Coronary artery (tissue), 2 donors: ENCODE results near the gene TNRC6B.

ENCODE experiments used
- DNase-seq: peaks from one replicate; pipeline ENCODE4 v3.0.0-alpha.2; 2017; ENCODE audit warnings: low spot score
- H3K27ac ChIP-seq, 2 donors: fragments of 200-600 bp; sonication (generic); one replicate each; pipeline ENCODE4 v1.5.1; 2016 to 2019
- H3K4me3 ChIP-seq: fragments of 200-600 bp; sonication (generic); 2 replicates; pipeline ENCODE4 v1.5.1; 2016; ENCODE audit warnings: mild to moderate bottlenecking, moderate library complexity
- CTCF ChIP-seq: fragments of 200-600 bp; sonication (generic); IDR thresholded peaks from one replicate; pipeline ENCODE4 v1.5.1; 2019; ENCODE audit warnings: antibody characterized with exemption

The TNRC6B gene

GRCh38 chr22:40330615-40331014 lies 152.9 kb downstream of the TNRC6B start:
- no peak for DNase-seq
- no peak for TF ChIP-seq CTCF
- H3K27ac ChIP-seq = no peak overlapping the region
- H3K4me3 ChIP-seq = no peak overlapping the region

- Histone ChIP-seq H3K27ac (no peak overlapping the region), H3K4me3 (no peak overlapping the region)
- no peak for DNase-seq
- no peak for TF ChIP-seq CTCF
Observed at GRCh38 chr22:40331706-40332105, 154.0 kb downstream of the TNRC6B start.

- TF ChIP-seq CTCF = no peak
- DNase-seq = no peak
- H3K27ac ChIP-seq = no peak overlapping the region
- no peak overlapping the region for H3K4me3 ChIP-seq
Observed at GRCh38 chr22:40332319-40332781, 154.6 kb downstream of the TNRC6B start.

- DNase-seq = no peak
- TF ChIP-seq CTCF = no peak
- H3K4me3 ChIP-seq = no peak overlapping the region
- H3K27ac ChIP-seq = no peak overlapping the region
Observed at GRCh38 chr22:40334060-40334459, 156.3 kb downstream of the TNRC6B start.

- no peak for DNase-seq
- TF ChIP-seq CTCF = no peak
- Histone ChIP-seq H3K27ac (no peak overlapping the region), H3K4me3 (no peak overlapping the region)
Observed at GRCh38 chr22:40334899-40335298, 157.2 kb downstream of the TNRC6B start.

- DNase-seq = no peak
- no peak overlapping the region for H3K27ac ChIP-seq
- no peak for TF ChIP-seq CTCF
- no peak overlapping the region for H3K4me3 ChIP-seq
Observed at GRCh38 chr22:40335358-40335757, 157.6 kb downstream of the TNRC6B start.

- H3K27ac ChIP-seq = no peak overlapping the region
- H3K4me3 ChIP-seq = no peak overlapping the region
- no peak for TF ChIP-seq CTCF
- DNase-seq = no peak
Observed at GRCh38 chr22:40340044-40340443, 162.3 kb downstream of the TNRC6B start.
